GM19397 (cell line): Measurements from ENCODE around the gene CCDC12.

Experiments used
- ATAC-seq: cut with Tn5 transposase; IDR thresholded peaks from one replicate; pipeline ENCODE4 v1.9.1; 2021; ENCODE audit warnings: mild to moderate bottlenecking, moderate library complexity; ENCODE audit not compliant: unreplicated experiment

The CCDC12 gene

GRCh38 chr3:46910166-46910760, 66.3 kb downstream of the CCDC12 start:
- ATAC-seq = no peak

- peak; percentile 53 for ATAC-seq
Measured at GRCh38 chr3:46909535-46910161, 66.9 kb downstream of the CCDC12 start.

- ATAC-seq = no peak
Measured at GRCh38 chr3:46908986-46909534, 67.5 kb downstream of the CCDC12 start.

- no peak for ATAC-seq
Measured at GRCh38 chr3:46908294-46908985, 68.1 kb downstream of the CCDC12 start.

- ATAC-seq = no peak
Measured at GRCh38 chr3:46907960-46908293, 68.6 kb downstream of the CCDC12 start.

GRCh38 chr3:46907271-46907670, 69.3 kb downstream of the CCDC12 start:
- ATAC-seq = no peak

GRCh38 chr3:46906471-46907058, 70.0 kb downstream of the CCDC12 start:
- ATAC-seq = no peak

GRCh38 chr3:46905661-46906451, 70.7 kb downstream of the CCDC12 start:
- ATAC-seq = no peak

- no peak for ATAC-seq
Measured at GRCh38 chr3:46905213-46905560, 71.4 kb downstream of the CCDC12 start.

- ATAC-seq = no peak
Measured at GRCh38 chr3:46904303-46905212, 72.0 kb downstream of the CCDC12 start.

GRCh38 chr3:46903341-46904302, 72.9 kb downstream of the CCDC12 start:
- ATAC-seq = no peak

- no peak for ATAC-seq
Measured at GRCh38 chr3:46902188-46902631, 74.3 kb downstream of the CCDC12 start.

- ATAC-seq = no peak
Measured at GRCh38 chr3:46901591-46902187, 74.9 kb downstream of the CCDC12 start.

GRCh38 chr3:46901061-46901460, 75.5 kb downstream of the CCDC12 start:
- no peak for ATAC-seq

- ATAC-seq = no peak
Measured at GRCh38 chr3:46900356-46900755, 76.2 kb downstream of the CCDC12 start.

- no peak for ATAC-seq
Measured at GRCh38 chr3:46900007-46900292, 76.6 kb downstream of the CCDC12 start.

GRCh38 chr3:46899151-46900006, 77.2 kb downstream of the CCDC12 start:
- ATAC-seq = no peak
